Psoas muscle (tissue), 8 donors: ENCODE results near the gene GJC2. TPM values are rescaled to one million over a fixed set of nuclear protein-coding genes. Genes with fewer than 3 reads are reported as not detected.

Experiments
- ATAC-seq, 4 donors: fragments of 200-7000 bp; cut with Tn5 transposase; one replicate each; pipeline ENCODE4 v1.9.1; 2020; ENCODE audit warnings: moderate library complexity in 3 of 4, mild to moderate bottlenecking in 2 of 4
- DNase-seq, 2 donors: peaks; one replicate each; pipeline ENCODE4 v3.0.0-alpha.2; 2020
- H3K27ac ChIP-seq: fragments of 200-600 bp; one replicate; pipeline ENCODE4 v1.8.0; 2022
- H3K27me3 ChIP-seq, 3 donors: fragments of 200-600 bp in 1 of 3; one replicate each; pipeline versions ENCODE4 v1.6.1 to v1.8.0; 2013 to 2022; ENCODE audit warnings: low read length in 2 of 3, mild to moderate bottlenecking in 2 of 3, moderate library complexity in 1 of 3; ENCODE audit not compliant: insufficient read depth in 3 of 3
- H3K36me3 ChIP-seq, 2 donors: fragments of 200-600 bp in 1 of 2; one replicate each; pipeline versions ENCODE4 v1.6.1 to v1.8.0; 2013 to 2022; ENCODE audit warnings: low read depth in 1 of 2, mild to moderate bottlenecking in 1 of 2, moderate library complexity in 1 of 2; ENCODE audit not compliant: insufficient read depth in 1 of 2
- H3K4me1 ChIP-seq: fragments of 200-600 bp; one replicate; pipeline ENCODE4 v1.8.0; 2022
- H3K4me3 ChIP-seq: fragments of 200-600 bp; one replicate; pipeline ENCODE4 v1.8.0; 2022; ENCODE audit warnings: mild to moderate bottlenecking
- H3K9me3 ChIP-seq: fragments of 200-600 bp; one replicate; pipeline ENCODE4 v1.8.0; 2022
- WGBS, 3 donors: extraction: QIAGEN DNeasy Blood & Tissue Kit; methylation state at CpG; one replicate each; pipeline versions ENCODE4 v1.1.6 to v1.1.7; 2013; 5-methylcytosine and 5-hydroxymethylcytosine counted together
- intact Hi-C, 2 donors: fragments of 100-400 bp; cut with DNase I; formaldehyde crosslinking; loops; one replicate each; pipeline versions ENCODE4 v1.11.0 to v1.14.2; 2022
- polyA plus RNA-seq, 3 donors: library from polyadenylated mRNA; stranded (reverse); fragments of 200-250 nt; gene quantifications; one replicate each; pipeline ENCODE4 v1.2.3, GENCODE V29; 2013
- total RNA-seq, 4 donors: library from RNA; stranded (reverse); fragmentation: NEBNext Ultra II Directional in 2 of 4; extraction: Animal tissue kit (Norgen Biotek cat#: 25700) in 2 of 4; gene quantifications; one replicate each; pipeline versions ENCODE4 v1.2.1 to v1.2.4, GENCODE V29; 2021 to 2023
- TF ChIP-seq, protein P1 (sequence below): fragments of 200-600 bp; IDR thresholded peaks from one replicate; pipeline ENCODE4 v1.8.0; 2022; ENCODE audit warnings: antibody characterized with exemption
- donor health status: healthy with polysubstance abuse.
- donor health status: DM: no; HTN: no; CAD: no; lungs with moderate emphysema.
- donor health status: Bipolar disorder and iron deficiency.
- donor health status: healthy.
- donor health status: DM: yes; HTN: yes; CAD: no.
- donor health status: DM: no; HTN: no; CAD: no.
- donor health status: DM: no; HTN: no; CAD: no.
- donor health status: DM: yes; HTN: yes; CAD: no.

The GJC2 gene
- total and polyA plus RNA-seq, 7 donors = 0.19 to 0.92 (median 0.40) TPM

DNA sequence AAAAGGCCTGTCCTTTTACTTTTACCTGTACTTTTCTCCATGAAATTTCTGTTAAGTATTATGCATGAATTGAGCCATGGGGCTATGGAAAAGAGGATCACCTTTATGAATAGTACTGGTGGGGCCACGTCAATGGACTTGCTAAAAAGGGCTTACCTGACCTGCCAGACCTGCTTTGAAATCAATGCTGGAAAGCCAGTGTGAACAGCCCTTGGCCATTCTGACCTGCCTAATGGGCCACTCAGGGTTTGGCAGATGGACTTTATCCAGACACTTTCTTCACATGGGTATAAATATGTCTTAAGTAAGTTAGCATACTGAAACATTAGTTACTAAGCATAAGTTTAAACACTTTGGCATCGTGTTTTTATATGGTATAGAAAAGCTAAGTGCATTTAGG lies 18.0 kb upstream of the GJC2 start:
- Histone ChIP-seq H3K4me3 (no peak overlapping the region), H3K4me1 (no peaks in the 10 kb centered on the region), H3K36me3 (no peaks in the 10 kb centered on the region), H3K9me3 (no peaks in the 10 kb centered on the region), H3K27ac (no peak overlapping the region), H3K27me3 (no peaks in the 10 kb centered on the region)
- WGBS, 3 donors = 91 to 97% (median 93%) methylated on average over 2 of the region's 2 CpGs
- intact Hi-C loops = loop anchor here in 1 of 2 donors (5.0 to 10.0 kb wide), 3 partner anchors 36 to 363 kb away; partner anchors contain the start of genes IBA57 and TRIM11
- ATAC-seq = no peak
- DNase-seq = no peak
- TF ChIP-seq, protein P1, sequence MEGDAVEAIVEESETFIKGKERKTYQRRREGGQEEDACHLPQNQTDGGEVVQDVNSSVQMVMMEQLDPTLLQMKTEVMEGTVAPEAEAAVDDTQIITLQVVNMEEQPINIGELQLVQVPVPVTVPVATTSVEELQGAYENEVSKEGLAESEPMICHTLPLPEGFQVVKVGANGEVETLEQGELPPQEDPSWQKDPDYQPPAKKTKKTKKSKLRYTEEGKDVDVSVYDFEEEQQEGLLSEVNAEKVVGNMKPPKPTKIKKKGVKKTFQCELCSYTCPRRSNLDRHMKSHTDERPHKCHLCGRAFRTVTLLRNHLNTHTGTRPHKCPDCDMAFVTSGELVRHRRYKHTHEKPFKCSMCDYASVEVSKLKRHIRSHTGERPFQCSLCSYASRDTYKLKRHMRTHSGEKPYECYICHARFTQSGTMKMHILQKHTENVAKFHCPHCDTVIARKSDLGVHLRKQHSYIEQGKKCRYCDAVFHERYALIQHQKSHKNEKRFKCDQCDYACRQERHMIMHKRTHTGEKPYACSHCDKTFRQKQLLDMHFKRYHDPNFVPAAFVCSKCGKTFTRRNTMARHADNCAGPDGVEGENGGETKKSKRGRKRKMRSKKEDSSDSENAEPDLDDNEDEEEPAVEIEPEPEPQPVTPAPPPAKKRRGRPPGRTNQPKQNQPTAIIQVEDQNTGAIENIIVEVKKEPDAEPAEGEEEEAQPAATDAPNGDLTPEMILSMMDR = no peak

DNA sequence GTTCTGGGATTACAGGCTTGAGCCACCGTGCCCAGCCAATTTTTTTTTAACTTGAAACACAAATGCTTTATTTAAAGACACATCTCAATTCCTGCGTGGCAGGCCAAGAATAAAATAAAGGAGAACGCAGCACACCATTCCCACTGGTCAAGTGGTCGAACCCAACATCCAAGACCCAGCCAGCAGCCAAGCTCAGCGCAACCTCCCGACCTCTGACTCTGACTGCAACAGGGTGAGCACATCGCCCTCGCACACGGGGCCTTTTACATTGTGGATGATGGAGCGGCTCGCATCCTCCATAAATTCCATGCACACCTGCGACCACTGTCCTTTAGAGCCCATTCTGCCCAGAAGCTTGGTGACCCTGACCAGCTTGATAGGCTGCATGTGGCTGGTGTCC lies 15.1 kb upstream of the GJC2 start:
- Histone ChIP-seq H3K9me3 (no peaks in the 10 kb centered on the region), H3K4me1 (no peaks in the 10 kb centered on the region), H3K36me3 (no peaks in the 10 kb centered on the region), H3K27me3 (no peaks in the 10 kb centered on the region), H3K4me3 (no peak overlapping the region), H3K27ac (no peak overlapping the region)
- 72 to 82% (median 72%) methylated on average over 12 of the region's 12 CpGs for WGBS, 3 donors
- DNase-seq (no peak), ATAC-seq (no peak)
- TF ChIP-seq, protein P1 = no peak
- intact Hi-C loops = loop anchor here in 1 of 2 donors (5.0 to 10.0 kb wide), 3 partner anchors 33 to 360 kb away; partner anchors contain the start of genes IBA57 and TRIM11

DNA sequence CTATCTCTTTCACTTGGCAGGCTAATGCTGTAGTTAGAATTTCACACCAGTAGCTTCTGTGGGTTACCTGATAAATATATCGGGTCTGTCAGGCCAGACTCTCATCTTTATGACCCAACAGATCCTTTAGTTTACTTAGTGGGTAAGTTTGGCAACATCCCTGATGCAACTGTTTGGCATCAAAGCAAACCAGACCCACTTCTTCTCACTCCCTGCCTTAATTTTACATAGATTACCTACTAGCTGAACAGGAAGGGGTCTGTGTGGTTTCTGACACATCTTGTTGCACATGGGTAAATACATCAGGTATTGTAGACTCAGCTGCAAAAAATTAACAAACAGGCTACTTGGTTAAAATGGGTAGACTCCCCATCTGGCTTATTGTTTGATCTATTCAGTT lies 12.8 kb upstream of the GJC2 start:
- Histone ChIP-seq H3K4me3 (no peak overlapping the region), H3K27ac (no peak overlapping the region), H3K9me3 (no peaks in the 10 kb centered on the region), H3K36me3 (no peaks in the 10 kb centered on the region), H3K27me3 (no peaks in the 10 kb centered on the region), H3K4me1 (peaks cover 12% of the 10 kb centered on the region)
- intact Hi-C loops = loop anchor here in 1 of 2 donors (10.0 kb wide), 2 partner anchors 268 to 358 kb away; partner anchors contain the start of gene TRIM11
- ATAC-seq (no peak), DNase-seq (no peak)
- 37 to 56% (median 39%) methylated on average over 1 of the region's 1 CpG for WGBS, 3 donors
- TF ChIP-seq, protein P1 = no peak

DNA sequence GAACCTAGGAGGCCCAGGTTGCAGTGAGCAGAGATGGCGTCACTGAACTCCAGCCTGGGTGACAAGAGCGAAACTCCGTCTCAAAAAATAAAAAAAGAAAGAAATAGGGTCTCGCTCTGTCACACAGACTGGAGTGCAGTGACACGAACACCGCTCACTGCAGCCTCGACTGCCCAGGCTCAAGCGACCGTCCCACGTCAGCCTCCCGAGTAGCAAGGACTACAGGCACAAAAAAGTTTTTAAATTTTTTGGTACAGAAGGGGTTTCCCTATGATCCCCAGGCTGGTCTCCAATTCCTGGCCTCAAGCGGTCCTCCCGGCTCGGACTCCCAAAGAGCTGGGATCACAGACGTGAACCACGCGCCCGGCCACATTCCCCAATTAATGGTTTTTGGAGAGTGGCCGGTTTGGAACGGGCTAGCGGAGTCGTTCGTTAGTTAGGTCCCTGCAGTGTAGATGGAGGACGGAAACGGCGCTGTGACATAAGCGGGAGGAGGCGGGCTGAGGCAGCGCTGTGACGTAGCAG lies 10.3 kb upstream of the GJC2 start:
- no peaks in the 10 kb centered on the region for H3K27me3 ChIP-seq
- H3K27ac ChIP-seq = peak overlapping the region; percentile 97
- TF ChIP-seq, protein P1 = no peak
- H3K36me3 ChIP-seq = no peaks in the 10 kb centered on the region
- peaks cover 30% of the 10 kb centered on the region for H3K4me1 ChIP-seq
- 20 to 22% (median 22%) methylated on average over 28 to 30 of the region's 30 CpGs for whole genome bisulfite sequencing, 3 donors
- peak overlapping the region; percentile 89 for H3K4me3 ChIP-seq
- no peaks in the 10 kb centered on the region for H3K9me3 ChIP-seq
- ATAC-seq (no peak), DNase-seq (no peak)
- intact Hi-C loops = loop anchor here in 1 of 2 donors (10.0 kb wide), 2 partner anchors 265 to 355 kb away; partner anchors contain the start of gene TRIM11
